IMR-90 (cell line): ENCODE results near the gene SLC17A6.

ENCODE experiments used
- CEBPB ChIP-seq: IDR thresholded peaks from 2 replicates; pipeline ENCODE4 v1.6.1; 2012; ENCODE audit warnings: low read depth, low read length, improper control_type of control experiment
- MXI1 ChIP-seq: IDR thresholded peaks from 2 replicates; pipeline ENCODE4 v1.6.1; 2012; ENCODE audit warnings: low read depth, mild to moderate bottlenecking, low read length, moderate library complexity, borderline replicate concordance
- POLR2A ChIP-seq: IDR thresholded peaks from 2 replicates; pipeline ENCODE4 v1.6.1; 2012; ENCODE audit warnings: mild to moderate bottlenecking, low read depth, low read length
- RAD21 ChIP-seq: IDR thresholded peaks from 2 replicates; pipeline ENCODE4 v1.6.1; 2012; ENCODE audit warnings: low read length, improper control_type of control experiment
- RCOR1 ChIP-seq: IDR thresholded peaks from 2 replicates; pipeline ENCODE4 v1.6.1; 2012; ENCODE audit warnings: mild to moderate bottlenecking, low read length, improper control_type of control experiment; ENCODE audit not compliant: insufficient replicate concordance
- RFX5 ChIP-seq: IDR thresholded peaks from 2 replicates; pipeline ENCODE4 v1.8.0; 2012; ENCODE audit warnings: low read depth, mild to moderate bottlenecking, low read length, moderate library complexity
- TF ChIP-seq, protein P1 (sequence below): conservative IDR thresholded peaks from 2 replicates; pipeline ENCODE4 v1.5.1; 2012; ENCODE audit warnings: mild to moderate bottlenecking, low read depth, low read length, improper control_type of control experiment

DNA sequence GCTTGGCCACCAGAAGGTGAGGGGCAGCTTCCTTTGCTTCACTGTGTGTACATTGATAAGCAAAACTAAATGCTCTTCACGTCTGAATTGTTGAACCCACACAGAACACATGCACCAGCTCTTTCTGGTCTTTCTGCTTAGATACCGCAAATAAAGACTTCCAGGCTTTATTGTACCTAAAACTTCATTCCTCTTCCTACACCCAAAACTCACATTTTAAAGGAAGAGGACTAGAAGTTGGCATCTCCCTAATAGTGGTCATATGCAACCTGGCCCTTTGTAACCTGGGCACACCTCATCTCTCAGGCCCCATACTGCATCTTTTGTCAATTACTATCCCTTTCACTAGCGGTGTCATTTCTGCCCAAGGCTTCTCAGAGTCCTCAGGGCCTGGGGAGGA is 5.9 kb downstream of the SLC17A6 start:
- TF ChIP-seq, protein P1, sequence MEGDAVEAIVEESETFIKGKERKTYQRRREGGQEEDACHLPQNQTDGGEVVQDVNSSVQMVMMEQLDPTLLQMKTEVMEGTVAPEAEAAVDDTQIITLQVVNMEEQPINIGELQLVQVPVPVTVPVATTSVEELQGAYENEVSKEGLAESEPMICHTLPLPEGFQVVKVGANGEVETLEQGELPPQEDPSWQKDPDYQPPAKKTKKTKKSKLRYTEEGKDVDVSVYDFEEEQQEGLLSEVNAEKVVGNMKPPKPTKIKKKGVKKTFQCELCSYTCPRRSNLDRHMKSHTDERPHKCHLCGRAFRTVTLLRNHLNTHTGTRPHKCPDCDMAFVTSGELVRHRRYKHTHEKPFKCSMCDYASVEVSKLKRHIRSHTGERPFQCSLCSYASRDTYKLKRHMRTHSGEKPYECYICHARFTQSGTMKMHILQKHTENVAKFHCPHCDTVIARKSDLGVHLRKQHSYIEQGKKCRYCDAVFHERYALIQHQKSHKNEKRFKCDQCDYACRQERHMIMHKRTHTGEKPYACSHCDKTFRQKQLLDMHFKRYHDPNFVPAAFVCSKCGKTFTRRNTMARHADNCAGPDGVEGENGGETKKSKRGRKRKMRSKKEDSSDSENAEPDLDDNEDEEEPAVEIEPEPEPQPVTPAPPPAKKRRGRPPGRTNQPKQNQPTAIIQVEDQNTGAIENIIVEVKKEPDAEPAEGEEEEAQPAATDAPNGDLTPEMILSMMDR = no peak
- TF ChIP-seq RAD21 (no peak), POLR2A (no peak), RFX5 (no peak), RCOR1 (no peak), MXI1 (no peak), CEBPB (no peak)
